Right lobe of liver (tissue), 4 donors: ENCODE measurements around the gene ADGRA1.

Experiments used
- POLR2A ChIP-seq: fragments of 450-650 bp; IDR thresholded peaks from one replicate; pipeline ENCODE4 v1.6.1; 2017; ENCODE audit warnings: antibody characterized with exemption, mild to moderate bottlenecking
- TF ChIP-seq, protein P1 (sequence below), 4 donors: fragments of 200-600 bp in 3 of 4; fragments of 450-650 bp in 1 of 4; IDR thresholded peaks; one replicate each; pipeline versions ENCODE4 v1.5.1 to v1.8.0; 2016 to 2022; ENCODE audit warnings: antibody characterized with exemption in 4 of 4, mild to moderate bottlenecking in 2 of 4
- donor health status: DM: no; HTN: no; CAD: no.
- donor health status: DM: no; HTN: no; CAD: no.
- donor health status: DM: no; HTN: yes; CAD: no.

DNA sequence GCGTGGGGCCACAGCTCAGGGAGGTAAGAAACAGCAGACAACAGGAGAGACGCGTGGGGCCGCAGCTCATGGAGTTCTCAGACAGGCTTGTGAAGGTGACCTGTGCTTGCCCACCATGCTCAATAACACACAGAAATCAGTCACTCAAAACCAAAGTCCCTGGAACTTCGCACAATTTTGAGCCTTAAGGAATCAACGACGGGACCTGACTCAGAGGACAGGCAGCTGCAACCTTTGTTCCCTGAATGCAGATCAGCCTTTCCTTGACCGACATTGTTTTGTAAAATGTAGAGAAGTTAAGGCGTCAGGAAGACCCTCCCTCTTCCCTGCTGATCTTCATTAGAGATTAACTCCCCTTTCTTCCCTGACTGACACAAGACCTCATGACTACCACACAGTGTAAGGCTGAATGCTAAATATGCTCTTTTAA lies 63.8 kb downstream of the ADGRA1 start:
- TF ChIP-seq, protein P1, sequence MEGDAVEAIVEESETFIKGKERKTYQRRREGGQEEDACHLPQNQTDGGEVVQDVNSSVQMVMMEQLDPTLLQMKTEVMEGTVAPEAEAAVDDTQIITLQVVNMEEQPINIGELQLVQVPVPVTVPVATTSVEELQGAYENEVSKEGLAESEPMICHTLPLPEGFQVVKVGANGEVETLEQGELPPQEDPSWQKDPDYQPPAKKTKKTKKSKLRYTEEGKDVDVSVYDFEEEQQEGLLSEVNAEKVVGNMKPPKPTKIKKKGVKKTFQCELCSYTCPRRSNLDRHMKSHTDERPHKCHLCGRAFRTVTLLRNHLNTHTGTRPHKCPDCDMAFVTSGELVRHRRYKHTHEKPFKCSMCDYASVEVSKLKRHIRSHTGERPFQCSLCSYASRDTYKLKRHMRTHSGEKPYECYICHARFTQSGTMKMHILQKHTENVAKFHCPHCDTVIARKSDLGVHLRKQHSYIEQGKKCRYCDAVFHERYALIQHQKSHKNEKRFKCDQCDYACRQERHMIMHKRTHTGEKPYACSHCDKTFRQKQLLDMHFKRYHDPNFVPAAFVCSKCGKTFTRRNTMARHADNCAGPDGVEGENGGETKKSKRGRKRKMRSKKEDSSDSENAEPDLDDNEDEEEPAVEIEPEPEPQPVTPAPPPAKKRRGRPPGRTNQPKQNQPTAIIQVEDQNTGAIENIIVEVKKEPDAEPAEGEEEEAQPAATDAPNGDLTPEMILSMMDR (IDR thresholded peaks at IDR 0.05) = no peak
- no peak for TF ChIP-seq POLR2A
